ENCODE results near the gene LHX2.
A peak's percentile ranks its signal among the peaks of the same experiment; 100 is the strongest.

DNA sequence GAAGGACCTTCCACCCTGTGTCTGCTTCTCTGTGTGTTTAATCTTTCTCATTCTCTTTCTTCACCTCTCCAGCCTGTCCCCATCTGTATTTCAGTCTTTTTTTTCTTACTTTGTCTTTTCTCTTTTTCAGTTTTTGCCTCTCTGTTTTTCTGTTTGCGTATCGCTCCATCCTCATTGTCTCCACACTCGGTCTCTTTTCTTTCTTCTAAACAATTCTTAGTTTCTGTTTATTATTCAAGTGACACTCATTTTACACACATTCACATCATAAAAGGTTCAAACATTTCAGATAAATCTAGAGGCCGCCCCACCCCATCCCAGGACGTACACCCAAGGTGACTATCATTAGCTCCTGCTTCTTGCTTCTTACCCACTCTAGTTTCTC lies 9.8 kb downstream of the LHX2 start:
- TF ChIP-seq, protein P1, sequence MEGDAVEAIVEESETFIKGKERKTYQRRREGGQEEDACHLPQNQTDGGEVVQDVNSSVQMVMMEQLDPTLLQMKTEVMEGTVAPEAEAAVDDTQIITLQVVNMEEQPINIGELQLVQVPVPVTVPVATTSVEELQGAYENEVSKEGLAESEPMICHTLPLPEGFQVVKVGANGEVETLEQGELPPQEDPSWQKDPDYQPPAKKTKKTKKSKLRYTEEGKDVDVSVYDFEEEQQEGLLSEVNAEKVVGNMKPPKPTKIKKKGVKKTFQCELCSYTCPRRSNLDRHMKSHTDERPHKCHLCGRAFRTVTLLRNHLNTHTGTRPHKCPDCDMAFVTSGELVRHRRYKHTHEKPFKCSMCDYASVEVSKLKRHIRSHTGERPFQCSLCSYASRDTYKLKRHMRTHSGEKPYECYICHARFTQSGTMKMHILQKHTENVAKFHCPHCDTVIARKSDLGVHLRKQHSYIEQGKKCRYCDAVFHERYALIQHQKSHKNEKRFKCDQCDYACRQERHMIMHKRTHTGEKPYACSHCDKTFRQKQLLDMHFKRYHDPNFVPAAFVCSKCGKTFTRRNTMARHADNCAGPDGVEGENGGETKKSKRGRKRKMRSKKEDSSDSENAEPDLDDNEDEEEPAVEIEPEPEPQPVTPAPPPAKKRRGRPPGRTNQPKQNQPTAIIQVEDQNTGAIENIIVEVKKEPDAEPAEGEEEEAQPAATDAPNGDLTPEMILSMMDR (IDR thresholded peaks at IDR 0.05; ENCODE audit: poor library complexity) = no peak
- TF ChIP-seq EZH2phosphoT487 (IDR thresholded peaks at IDR 0.05; ENCODE audit: low read depth, severe bottlenecking, unreplicated experiment) (peak; percentile 82), EZH2 (IDR thresholded peaks at IDR 0.05; ENCODE audit: borderline replicate concordance) (peak; percentile 40)
